GM13977 (cell line): ENCODE data around the gene BLOC1S1.

Experiments used
- DNase-seq: peaks from one replicate; pipeline ENCODE4 v3.0.0; 2012; ENCODE audit warnings: low spot score
- CTCF ChIP-seq: IDR thresholded peaks from 2 replicates; pipeline ENCODE4 v1.5.1; 2012; ENCODE audit warnings: mild to moderate bottlenecking, control low read depth; ENCODE audit not compliant: insufficient read depth; ENCODE audit errors: extremely low read depth, missing control alignments
- in situ Hi-C: fragments of 300-500 bp; cut with MboI; formaldehyde crosslinking; loops from one replicate; pipeline ENCODE4 v1.12.0; 2022; ENCODE audit warnings: low sequenced_read_pairs, low pct_unique_long_range_greater_than_20kb, mixed read lengths, inconsistent platforms; ENCODE audit not compliant: unreplicated experiment

Gene BLOC1S1

GRCh38 chr12:55720894-55721444, 5.1 kb downstream of the BLOC1S1 start:
- TF ChIP-seq CTCF: peak; percentile 57
- in situ Hi-C loops: no loop called here
- DNase-seq: no peak

GRCh38 chr12:55721601-55722213, 5.9 kb downstream of the BLOC1S1 start:
- in situ Hi-C loops: no loop called here

GRCh38 chr12:55722948-55723347, 7.1 kb downstream of the BLOC1S1 start:
- no peak for TF ChIP-seq CTCF
- DNase-seq: no peak
- in situ Hi-C loops: no loop called here

More at GRCh38 chr12:55721601-55722213, 5.9 kb downstream of the BLOC1S1 start:
- no peak for TF ChIP-seq CTCF
- no peak for DNase-seq

- DNase-seq: no peak
- no peak for TF ChIP-seq CTCF
- in situ Hi-C loops: no loop called here
These were observed 7.8 kb downstream of the BLOC1S1 start for GRCh38 chr12:55723516-55724225.

- peak; percentile 75 for TF ChIP-seq CTCF
- in situ Hi-C loops: no loop called here
- peak; percentile 59 for DNase-seq
These were observed 8.5 kb downstream of the BLOC1S1 start for GRCh38 chr12:55724226-55724939.

GRCh38 chr12:55724940-55725309, 9.1 kb downstream of the BLOC1S1 start:
- no peak for DNase-seq
- TF ChIP-seq CTCF: no peak
- in situ Hi-C loops: loop anchor here (25.0 kb wide), 1 partner anchor 312 kb away; the partner anchor contains the start of gene RPS26
